HepG2 (cell line): ENCODE measurements around the gene ZCCHC3. TPM values are rescaled to one million over a fixed set of nuclear protein-coding genes. Genes with fewer than 3 reads are reported as not detected.

Experiments used
- ATAC-seq: fragments of 200-7000 bp; cut with Tn5 transposase; 3 replicates; pipeline ENCODE4 v1.9.1; 2020; ENCODE audit warnings: mild to moderate bottlenecking, moderate library complexity
- BruUV-seq: library from RNA; stranded (reverse); fragments of 400-500 nt; replicated peaks from 2 replicates; lab custom pipeline; 2021; lab: Mats Ljungman, UMichigan
- CTCF ChIA-PET: fragments of 300-600 bp; formaldehyde crosslinking; extraction: SDS; loops from one replicate; lab custom pipeline; 2021; ENCODE audit warnings: low total read pairs, inconsistent platforms, low intra/inter-chr PET ratio; lab: Yijun Ruan, JAX
- POLR2A ChIA-PET: fragments of 350-600 bp; sonication (Branson Sonifier 250); formaldehyde crosslinking; loops from one replicate; lab custom pipeline; 2020; ENCODE audit warnings: antibody characterized with exemption, inconsistent platforms; lab: Yijun Ruan, JAX
- DNase-seq: peaks from one replicate; pipeline ENCODE4 v3.0.0-alpha.2; 2015; ENCODE audit warnings: low spot score
- FAIRE-seq: peaks from 3 replicates; lab custom pipeline; 2011; peaks lifted over from hg19 to GRCh38; lab: Jason Lieb, UNC
- H2AFZ ChIP-seq: one replicate; pipeline ENCODE4 v1.6.1; 2011; ENCODE audit warnings: low read length, inconsistent platforms
- H3K27ac ChIP-seq: fragments of 300-600 bp; 3 replicates; pipeline ENCODE4 v1.8.0; 2011; ENCODE audit warnings: mixed run types, mild to moderate bottlenecking, mixed read lengths, low read length, inconsistent platforms; ENCODE audit not compliant: insufficient read depth; ENCODE audit errors: extremely low read length
- H3K27me3 ChIP-seq, 2 experiments: fragments of 200-600 bp in 1 of 2; 2 replicates in 1 of 2; 3 replicates in 1 of 2; pipeline versions ENCODE4 v1.6.0 to v1.8.0; 2011; ENCODE audit warnings: low read length in 2 of 2, mild to moderate bottlenecking in 2 of 2, moderate library complexity in 2 of 2, inconsistent platforms in 1 of 2; ENCODE audit not compliant: insufficient read depth in 2 of 2, control insufficient read depth in 1 of 2
- H3K36me3 ChIP-seq, 2 experiments: fragments of 200-600 bp in 1 of 2; replicated peaks in 1 of 2; 2 replicates in 1 of 2; 3 replicates in 1 of 2; pipeline versions ENCODE4 v1.5.1 to v1.8.0; 2011; ENCODE audit warnings: low read length in 2 of 2, inconsistent platforms in 1 of 2; ENCODE audit not compliant: insufficient read depth in 2 of 2, control insufficient read depth in 1 of 2
- H3K4me1 ChIP-seq: 2 replicates; pipeline ENCODE4 v1.5.1; 2012; ENCODE audit warnings: low read length, inconsistent platforms; ENCODE audit not compliant: insufficient read depth
- H3K4me2 ChIP-seq: 2 replicates; pipeline ENCODE4 v1.6.0; 2011; ENCODE audit warnings: low read depth, low read length, inconsistent platforms
- H3K4me3 ChIP-seq, 3 experiments: fragments of 200-600 bp in 1 of 3; sonication (generic), shearing (Covaris generic) in 1 of 3; replicated peaks in 1 of 3; 2 replicates each; pipeline ENCODE4 v1.5.1; 2011 to 2016; ENCODE audit warnings: low read length in 3 of 3, inconsistent platforms in 2 of 3, low read depth in 2 of 3, mild to moderate bottlenecking in 2 of 3, control low read depth in 1 of 3, mixed read lengths in 1 of 3; ENCODE audit not compliant: insufficient read depth in 1 of 3
- H3K79me2 ChIP-seq: one replicate; pipeline ENCODE4 v1.6.1; 2011; ENCODE audit warnings: low read length, inconsistent platforms; ENCODE audit not compliant: insufficient read depth
- H3K9ac ChIP-seq: 2 replicates; pipeline ENCODE4 v1.6.0; 2011; ENCODE audit warnings: mild to moderate bottlenecking, low read depth, low read length, inconsistent platforms; ENCODE audit not compliant: insufficient read depth
- H3K9me3 ChIP-seq: 2 replicates; pipeline ENCODE4 v1.5.1; 2012; ENCODE audit warnings: mild to moderate bottlenecking, low read length
- H4K20me1 ChIP-seq: 2 replicates; pipeline ENCODE4 v1.6.0; 2011; ENCODE audit warnings: inconsistent platforms, mild to moderate bottlenecking, low read length, moderate library complexity; ENCODE audit not compliant: insufficient read depth
- AKAP8 ChIP-seq: sonication (generic); formaldehyde crosslinking; IDR thresholded peaks from 2 replicates; pipeline ENCODE4 v1.5.1; 2020; ENCODE audit warnings: mild to moderate bottlenecking, missing genetic modification reagents
- DBP ChIP-seq: sonication (generic); formaldehyde crosslinking; IDR thresholded peaks from 2 replicates; pipeline ENCODE4 v1.4.0; 2020; ENCODE audit warnings: missing genetic modification reagents; ENCODE audit errors: not compliant biosample characterization
- ELF4 ChIP-seq: sonication (generic); formaldehyde crosslinking; IDR thresholded peaks from 2 replicates; pipeline ENCODE4 v1.5.0; 2020; ENCODE audit warnings: missing genetic modification reagents, mild to moderate bottlenecking, moderate library complexity, borderline replicate concordance
- FOXP1 ChIP-seq, 2 experiments: fragments of 450-650 bp in 1 of 2; IDR thresholded peaks; 2 replicates each; pipeline ENCODE4 v1.6.1; 2017 to 2018; ENCODE audit warnings: antibody characterized with exemption in 1 of 2
- HOXD1 ChIP-seq: sonication (generic); formaldehyde crosslinking; IDR thresholded peaks from 2 replicates; pipeline ENCODE4 v1.5.0; 2020; ENCODE audit warnings: missing genetic modification reagents
- IRX3 ChIP-seq: sonication (generic); formaldehyde crosslinking; IDR thresholded peaks from 2 replicates; pipeline ENCODE4 v1.8.1; 2023; ENCODE audit warnings: mild to moderate bottlenecking, low read depth, missing genetic modification reagents, borderline replicate concordance
- MED1 ChIP-seq: sonication (generic); formaldehyde crosslinking; IDR thresholded peaks from 2 replicates; pipeline ENCODE4 v1.4.0; 2020; ENCODE audit warnings: missing genetic modification reagents
- SAFB2 ChIP-seq: sonication (generic); formaldehyde crosslinking; IDR thresholded peaks from 2 replicates; pipeline ENCODE4 v1.5.1; 2020; ENCODE audit warnings: missing genetic modification reagents, low read depth, mild to moderate bottlenecking, borderline replicate concordance
- SMC3 ChIP-seq: IDR thresholded peaks from 2 replicates; pipeline ENCODE4 v1.6.1; 2011; ENCODE audit warnings: low read length, improper control_type of control experiment
- THAP7 ChIP-seq: sonication (generic); formaldehyde crosslinking; IDR thresholded peaks from 2 replicates; pipeline ENCODE4 v1.8.1; 2023; ENCODE audit warnings: mild to moderate bottlenecking, missing genetic modification reagents
- TP53 ChIP-seq: sonication (generic); formaldehyde crosslinking; conservative IDR thresholded peaks from 2 replicates; pipeline ENCODE4 v1.4.0; 2020; ENCODE audit warnings: missing genetic modification reagents
- ZNF557 ChIP-seq: sonication (generic); formaldehyde crosslinking; IDR thresholded peaks from 2 replicates; pipeline ENCODE4 v1.4.0; 2020; ENCODE audit warnings: missing genetic modification reagents
- WGBS: methylation state at CpG from one replicate; pipeline ENCODE4 v1.1.6; 2017; ENCODE audit warnings: low lambda C conversion rate; 5-methylcytosine and 5-hydroxymethylcytosine counted together
- in situ Hi-C: cut with HindIII; loops from 2 replicates; pipeline ENCODE4 v1.10.0; 2017; ENCODE audit warnings: low pct_unique_long_range_greater_than_20kb; ENCODE audit not compliant: extremely low pct_ligation_motif_present
- intact Hi-C: fragments of 100-400 bp; cut with micrococcal nuclease; formaldehyde crosslinking; loops from one replicate; pipeline ENCODE4 v1.10.0; 2022; ENCODE audit not compliant: unreplicated experiment
- polyA plus RNA-seq, 8 experiments: library from polyadenylated mRNA; depleted of rRNA in 3 of 8; stranded (reverse) in 7 of 8; unstranded in 1 of 8; fragments of >200 nt; fragmentation: Illumina TruSeq in 4 of 8; extraction: Trizol in 4 of 8; gene quantifications; 2 replicates each; pipeline versions ENCODE4 v1.2.1 to v1.2.3, GENCODE V29; 2011 to 2016; ENCODE audit warnings: low read depth in 4 of 8, missing spikeins in 1 of 8, mixed read lengths in 1 of 8; ENCODE audit not compliant: insufficient read depth in 1 of 8
- total RNA-seq, 5 experiments: library from RNA; depleted of rRNA; stranded (reverse); fragments of >200 nt; fragmentation: Illumina TruSeq; extraction: Trizol; gene quantifications; 2 replicates each; pipeline ENCODE4 v1.2.3, GENCODE V29; 2016; ENCODE audit warnings: low read depth in 1 of 5
- TF ChIP-seq, protein P1 (sequence below): sonication (generic); formaldehyde crosslinking; IDR thresholded peaks from 2 replicates; pipeline ENCODE4 v1.4.0; 2020; ENCODE audit warnings: missing genetic modification reagents, borderline replicate concordance
- TF ChIP-seq, protein P2 (sequence below): IDR thresholded peaks from 2 replicates; pipeline ENCODE4 v1.4.0; 2020; ENCODE audit warnings: mild to moderate bottlenecking, missing genetic modification reagents

The ZCCHC3 gene
- total and polyA plus RNA-seq, 2 of the 13 experiments (the other 11 are each of a cell fraction or from before 2014, with no cell fraction given), result 46.6 to 63.0 TPM

DNA sequence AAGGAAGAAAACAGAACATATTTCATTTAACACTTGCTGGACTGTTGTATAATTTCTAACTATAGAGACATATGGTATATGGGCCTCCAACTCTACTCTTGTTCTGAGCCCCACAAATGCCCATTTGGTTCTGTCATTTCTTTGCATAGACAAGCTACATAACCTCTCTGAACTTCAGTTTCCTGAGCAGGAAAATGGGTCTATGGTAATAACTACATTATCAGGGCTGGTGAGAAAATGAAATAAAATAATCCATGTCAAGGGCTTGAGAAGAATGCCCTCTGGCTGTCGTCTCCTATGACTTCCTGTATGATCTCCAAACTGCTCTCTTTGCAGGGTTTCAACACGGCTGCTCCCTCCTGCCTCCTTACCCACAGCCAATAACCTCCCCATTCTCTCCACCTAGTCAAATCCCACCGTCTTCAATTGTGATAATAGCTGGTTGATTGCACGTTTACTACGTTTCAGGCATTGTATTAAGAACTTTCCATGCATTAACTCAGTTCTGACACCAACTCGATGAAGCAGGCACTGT is 12.0 kb downstream of the ZCCHC3 start:
- H2AFZ ChIP-seq, result peak overlapping the region; percentile 69
- ATAC-seq, result peak; percentile 73
- WGBS, result under 1% methylated on average over 6 of the region's 6 CpGs
- TF ChIP-seq IRX3 (no peak), SMC3 (peak; percentile 3; the same call in 1 of the 2 replicates), THAP7 (CRISPR knock-in tag) (no peak), HOXD1 (CRISPR knock-in tag) (0 out of 2 replicates have a peak, but pooled peaks have one; percentile 23), DBP (CRISPR knock-in tag) (peak; percentile 46), AKAP8 (CRISPR knock-in tag) (0 out of 2 replicates have a peak, but pooled peaks have one; percentile 46), ELF4 (CRISPR knock-in tag) (0 out of 2 replicates have a peak, but pooled peaks have one; percentile 56), ZNF557 (peak; percentile 92; the same call in 1 of the 2 replicates), TP53 (CRISPR knock-in tag) (0 out of 2 replicates have a peak, but pooled peaks have one; percentile 74), FOXP1 (IDR thresholded peaks at IDR 0.05) (no peak), FOXP1 (CRISPR knock-in tag; IDR thresholded peaks at IDR 0.05) (no peak), MED1 (CRISPR knock-in tag) (peak; percentile 66; the same call in 1 of the 2 replicates), SAFB2 (0 out of 2 replicates have a peak, but pooled peaks have one; percentile 65)
- TF ChIP-seq, protein P1, sequence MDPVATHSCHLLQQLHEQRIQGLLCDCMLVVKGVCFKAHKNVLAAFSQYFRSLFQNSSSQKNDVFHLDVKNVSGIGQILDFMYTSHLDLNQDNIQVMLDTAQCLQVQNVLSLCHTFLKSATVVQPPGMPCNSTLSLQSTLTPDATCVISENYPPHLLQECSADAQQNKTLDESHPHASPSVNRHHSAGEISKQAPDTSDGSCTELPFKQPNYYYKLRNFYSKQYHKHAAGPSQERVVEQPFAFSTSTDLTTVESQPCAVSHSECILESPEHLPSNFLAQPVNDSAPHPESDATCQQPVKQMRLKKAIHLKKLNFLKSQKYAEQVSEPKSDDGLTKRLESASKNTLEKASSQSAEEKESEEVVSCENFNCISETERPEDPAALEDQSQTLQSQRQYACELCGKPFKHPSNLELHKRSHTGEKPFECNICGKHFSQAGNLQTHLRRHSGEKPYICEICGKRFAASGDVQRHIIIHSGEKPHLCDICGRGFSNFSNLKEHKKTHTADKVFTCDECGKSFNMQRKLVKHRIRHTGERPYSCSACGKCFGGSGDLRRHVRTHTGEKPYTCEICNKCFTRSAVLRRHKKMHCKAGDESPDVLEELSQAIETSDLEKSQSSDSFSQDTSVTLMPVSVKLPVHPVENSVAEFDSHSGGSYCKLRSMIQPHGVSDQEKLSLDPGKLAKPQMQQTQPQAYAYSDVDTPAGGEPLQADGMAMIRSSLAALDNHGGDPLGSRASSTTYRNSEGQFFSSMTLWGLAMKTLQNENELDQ (CRISPR knock-in tag), result 0 out of 2 replicates have a peak, but pooled peaks have one; percentile 13
- TF ChIP-seq, protein P2, sequence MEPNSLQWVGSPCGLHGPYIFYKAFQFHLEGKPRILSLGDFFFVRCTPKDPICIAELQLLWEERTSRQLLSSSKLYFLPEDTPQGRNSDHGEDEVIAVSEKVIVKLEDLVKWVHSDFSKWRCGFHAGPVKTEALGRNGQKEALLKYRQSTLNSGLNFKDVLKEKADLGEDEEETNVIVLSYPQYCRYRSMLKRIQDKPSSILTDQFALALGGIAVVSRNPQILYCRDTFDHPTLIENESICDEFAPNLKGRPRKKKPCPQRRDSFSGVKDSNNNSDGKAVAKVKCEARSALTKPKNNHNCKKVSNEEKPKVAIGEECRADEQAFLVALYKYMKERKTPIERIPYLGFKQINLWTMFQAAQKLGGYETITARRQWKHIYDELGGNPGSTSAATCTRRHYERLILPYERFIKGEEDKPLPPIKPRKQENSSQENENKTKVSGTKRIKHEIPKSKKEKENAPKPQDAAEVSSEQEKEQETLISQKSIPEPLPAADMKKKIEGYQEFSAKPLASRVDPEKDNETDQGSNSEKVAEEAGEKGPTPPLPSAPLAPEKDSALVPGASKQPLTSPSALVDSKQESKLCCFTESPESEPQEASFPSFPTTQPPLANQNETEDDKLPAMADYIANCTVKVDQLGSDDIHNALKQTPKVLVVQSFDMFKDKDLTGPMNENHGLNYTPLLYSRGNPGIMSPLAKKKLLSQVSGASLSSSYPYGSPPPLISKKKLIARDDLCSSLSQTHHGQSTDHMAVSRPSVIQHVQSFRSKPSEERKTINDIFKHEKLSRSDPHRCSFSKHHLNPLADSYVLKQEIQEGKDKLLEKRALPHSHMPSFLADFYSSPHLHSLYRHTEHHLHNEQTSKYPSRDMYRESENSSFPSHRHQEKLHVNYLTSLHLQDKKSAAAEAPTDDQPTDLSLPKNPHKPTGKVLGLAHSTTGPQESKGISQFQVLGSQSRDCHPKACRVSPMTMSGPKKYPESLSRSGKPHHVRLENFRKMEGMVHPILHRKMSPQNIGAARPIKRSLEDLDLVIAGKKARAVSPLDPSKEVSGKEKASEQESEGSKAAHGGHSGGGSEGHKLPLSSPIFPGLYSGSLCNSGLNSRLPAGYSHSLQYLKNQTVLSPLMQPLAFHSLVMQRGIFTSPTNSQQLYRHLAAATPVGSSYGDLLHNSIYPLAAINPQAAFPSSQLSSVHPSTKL (CRISPR knock-in tag), result peak; percentile 23; the same call in 1 of the 2 replicates

More for the DNA sequence above, 12.0 kb downstream of the ZCCHC3 start:
- peak overlapping the region; percentile 93 for H3K4me2 ChIP-seq
- H3K9ac ChIP-seq, result peak overlapping the region; percentile 65
- no peaks in the 10 kb centered on the region for H3K9me3 ChIP-seq
- no peaks in the 10 kb centered on the region for H4K20me1 ChIP-seq
- H3K4me1 ChIP-seq, result peaks cover 53% of the 10 kb centered on the region
- H3K27ac ChIP-seq, result peak overlapping the region; percentile 60
- H3K27me3 ChIP-seq, result no peaks in the 10 kb centered on the region; a peak in 1 of 5 replicates
- intact Hi-C loops, result no loop called here
- H3K4me3 ChIP-seq, result peak overlapping the region; percentile 39 to 62 (median 54)
- no peak for DNase-seq
- no peaks in the 10 kb centered on the region for H3K36me3 ChIP-seq
- FAIRE-seq, result peak; percentile 39
- TSS peak; percentile 80 for BruUV-seq
- in situ Hi-C loops, result no loop called here
- ChIA-PET CTCF (no interaction called here), POLR2A (interaction anchor here (1.2 to 3.8 kb wide), 5 partner anchors 10 to 31 kb away, joined by 3 to 56 read pairs (median 13); partner anchors contain the start of genes SOX12 and ZCCHC3)
- no peaks in the 10 kb centered on the region for H3K79me2 ChIP-seq
